ENCODE measurements around the gene CPNE9. TPM values are rescaled to one million over a fixed set of nuclear protein-coding genes. Genes with fewer than 3 reads are reported as not detected.

The CPNE9 gene
- total and polyA plus RNA-seq, 2 experiments from 2014 or later = 7.0 to 8.8 TPM

GRCh38 chr3:9731206-9732079 is 27.8 kb downstream of the CPNE9 start, which contains the start of gene BRPF1:
BRPF1 (plus strand) TSS chr3:9731735; CDS start chr3:9734141, 2,406 bp downstream.
- no peaks in the 10 kb centered on the region for H3K27me3 ChIP-seq (ENCODE audit: insufficient read depth)
- peaks cover 25% of the 10 kb centered on the region for H3K4me1 Mint-ChIP-seq

More at GRCh38 chr3:9731206-9732079, 27.8 kb downstream of the CPNE9 start, which contains the start of gene BRPF1:
- Mint-ChIP-seq H3K4me3 (peak within 1 kb of the TSS; percentile 81), H3K27ac (peak within 1 kb of the TSS; percentile 99), H3K36me3 (ENCODE audit: low read depth) (peaks cover 27% of the 10 kb centered on the region), H3K9me3 (no peaks in the 10 kb centered on the region), H3K27me3 (ENCODE audit: insufficient read depth, low read depth, poor library complexity) (peaks cover 4% of the 10 kb centered on the region)
- 0 out of 2 replicates have a peak, but pooled peaks cover 8% of the 10 kb centered on the region for H3F3A ChIP-seq (replicated peaks; ENCODE audit: low read depth)
- H3K4me3 ChIP-seq = peak within 1 kb of the TSS; percentile 91
- peak within 1 kb of the TSS; percentile 98 for H3K4me2 ChIP-seq
- H2AFZ ChIP-seq = peak within 1 kb of the TSS; percentile 94
- H3K79me2 ChIP-seq (replicated peaks; ENCODE audit: insufficient read depth) = peaks cover 36% of the 10 kb centered on the region
- H3K4me1 ChIP-seq (ENCODE audit: insufficient read depth) = peaks cover 16% of the 10 kb centered on the region
- TF ChIP-seq ZNF114 (CRISPR knock-in tag; IDR thresholded peaks at IDR 0.05) = no peak
- no peak for TF ChIP-seq NANOG (IDR thresholded peaks at IDR 0.05; ENCODE audit: borderline replicate concordance)
- TF ChIP-seq JUNB (IDR thresholded peaks at IDR 0.05; ENCODE audit: unreplicated experiment) = no peak
- peak; percentile 48 for TF ChIP-seq ETS1 (IDR thresholded peaks at IDR 0.05)
- TF ChIP-seq CREB1 (CRISPR knock-in tag; IDR thresholded peaks at IDR 0.05; ENCODE audit: low read depth) = peak; percentile 78
- no peak for TF ChIP-seq ZNF462 (CRISPR knock-in tag; IDR thresholded peaks at IDR 0.05)
- peak; percentile 82 for TF ChIP-seq POLR2AphosphoS5 (IDR thresholded peaks at IDR 0.05; ENCODE audit: low read depth)
- peak; percentile 100 for DNase-seq (ENCODE audit: low spot score)
- H3K27ac ChIP-seq (ENCODE audit: low read depth) = peak within 1 kb of the TSS; percentile 97
- peak; percentile 91 for ATAC-seq
- H3K9me2 ChIP-seq (ENCODE audit: insufficient read depth) = no peaks in the 10 kb centered on the region
- H4K20me1 ChIP-seq (replicated peaks; ENCODE audit: insufficient read depth) = peaks cover 25% of the 10 kb centered on the region
- peaks cover 9% of the 10 kb centered on the region for H3K36me3 ChIP-seq (ENCODE audit: insufficient read depth)
